ENCODE results near the gene KIAA1549.

Gene KIAA1549

GRCh38 chr7:138974675-138975292 lies 6.4 kb downstream of the KIAA1549 start:
- no peak for DNase-seq

GRCh38 chr7:138974103-138974502 lies 7.1 kb downstream of the KIAA1549 start:
- no peak for DNase-seq

GRCh38 chr7:138970952-138971351 lies 10.2 kb downstream of the KIAA1549 start:
- DNase-seq = no peak

- no peak for DNase-seq
These were observed 10.7 kb downstream of the KIAA1549 start for GRCh38 chr7:138970446-138970845.

GRCh38 chr7:138967159-138967558 lies 14.0 kb downstream of the KIAA1549 start:
- no peak for DNase-seq

- no peak for DNase-seq
These were observed 16.4 kb downstream of the KIAA1549 start for GRCh38 chr7:138964624-138965436.

GRCh38 chr7:138963675-138964074 lies 17.5 kb downstream of the KIAA1549 start:
- no peak for DNase-seq

GRCh38 chr7:138962561-138963270 lies 18.5 kb downstream of the KIAA1549 start:
- no peak for DNase-seq

- DNase-seq = no peak
These were observed 20.0 kb downstream of the KIAA1549 start for GRCh38 chr7:138961159-138961558.

- no peak for DNase-seq
These were observed 22.7 kb downstream of the KIAA1549 start for GRCh38 chr7:138958391-138958956.

GRCh38 chr7:138957753-138958390 lies 23.3 kb downstream of the KIAA1549 start:
- no peak for DNase-seq

GRCh38 chr7:138957217-138957616 lies 24.0 kb downstream of the KIAA1549 start:
- no peak for DNase-seq

- no peak for DNase-seq
These were observed 26.4 kb downstream of the KIAA1549 start for GRCh38 chr7:138954545-138955475.

GRCh38 chr7:138952791-138953190 lies 28.4 kb downstream of the KIAA1549 start:
- no peak for DNase-seq

GRCh38 chr7:138951953-138952352 lies 29.2 kb downstream of the KIAA1549 start:
- no peak for DNase-seq

- DNase-seq = no peak
These were observed 31.6 kb downstream of the KIAA1549 start for GRCh38 chr7:138949421-138950088.

- no peak for DNase-seq
These were observed 32.8 kb downstream of the KIAA1549 start for GRCh38 chr7:138948403-138948802.

- no peak for DNase-seq
These were observed 35.4 kb downstream of the KIAA1549 start for GRCh38 chr7:138945821-138946220.

- no peak for DNase-seq
These were observed 36.0 kb downstream of the KIAA1549 start for GRCh38 chr7:138945154-138945553.

GRCh38 chr7:138944592-138944991 lies 36.6 kb downstream of the KIAA1549 start:
- no peak for DNase-seq

- no peak for DNase-seq
These were observed 38.1 kb downstream of the KIAA1549 start for GRCh38 chr7:138943061-138943460.

Measured in AML-193 (cell line).